ENCODE data around the gene CHI3L2.

DNA sequence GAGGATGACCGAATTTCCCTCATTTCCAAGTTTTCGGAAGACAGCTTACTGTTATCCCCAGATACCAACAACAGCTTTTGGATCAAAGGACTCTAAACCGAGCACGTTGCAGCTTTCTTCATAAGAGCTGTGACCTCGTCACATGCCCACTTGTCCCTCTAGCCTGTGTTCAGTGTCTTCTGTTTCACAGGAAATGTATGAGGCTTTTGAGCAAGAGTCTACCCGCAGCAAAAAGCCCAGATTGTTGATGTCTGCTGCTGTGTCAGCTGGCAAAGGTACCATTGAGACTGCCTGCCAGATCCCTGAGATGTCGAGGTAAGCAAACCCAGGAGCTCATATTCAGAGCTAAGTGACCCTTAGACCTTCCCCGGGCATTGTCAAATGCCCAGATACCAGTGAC, 24.1 kb downstream of the CHI3L2 start:
- TF ChIP-seq POLR2A (IDR thresholded peaks at IDR 0.05; ENCODE audit: low read length) = no peak
- TF ChIP-seq GATA1 (IDR thresholded peaks at IDR 0.05; ENCODE audit: low read depth, low read length) = no peak
